ENCODE data around the gene IP6K1.

The IP6K1 gene

GRCh38 chr3:49747792-49748480 lies 38.4 kb downstream of the IP6K1 start:
- in situ Hi-C loops (cut with HindIII; ENCODE audit: low sequenced_read_pairs) = loop anchor here (25.0 kb wide), 1 partner anchor 114 kb away; the partner anchor contains the start of genes CAMKV and TRAIP
- H3K4me3 ChIP-seq (ENCODE audit: low read depth, low read length) = no peak overlapping the region
- peak; percentile 47 for DNase-seq (ENCODE audit: low read depth)
- TF ChIP-seq, protein P1, sequence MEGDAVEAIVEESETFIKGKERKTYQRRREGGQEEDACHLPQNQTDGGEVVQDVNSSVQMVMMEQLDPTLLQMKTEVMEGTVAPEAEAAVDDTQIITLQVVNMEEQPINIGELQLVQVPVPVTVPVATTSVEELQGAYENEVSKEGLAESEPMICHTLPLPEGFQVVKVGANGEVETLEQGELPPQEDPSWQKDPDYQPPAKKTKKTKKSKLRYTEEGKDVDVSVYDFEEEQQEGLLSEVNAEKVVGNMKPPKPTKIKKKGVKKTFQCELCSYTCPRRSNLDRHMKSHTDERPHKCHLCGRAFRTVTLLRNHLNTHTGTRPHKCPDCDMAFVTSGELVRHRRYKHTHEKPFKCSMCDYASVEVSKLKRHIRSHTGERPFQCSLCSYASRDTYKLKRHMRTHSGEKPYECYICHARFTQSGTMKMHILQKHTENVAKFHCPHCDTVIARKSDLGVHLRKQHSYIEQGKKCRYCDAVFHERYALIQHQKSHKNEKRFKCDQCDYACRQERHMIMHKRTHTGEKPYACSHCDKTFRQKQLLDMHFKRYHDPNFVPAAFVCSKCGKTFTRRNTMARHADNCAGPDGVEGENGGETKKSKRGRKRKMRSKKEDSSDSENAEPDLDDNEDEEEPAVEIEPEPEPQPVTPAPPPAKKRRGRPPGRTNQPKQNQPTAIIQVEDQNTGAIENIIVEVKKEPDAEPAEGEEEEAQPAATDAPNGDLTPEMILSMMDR (IDR thresholded peaks at IDR 0.05; ENCODE audit: low read depth, low read length, missing control alignments) = no peak

- in situ Hi-C loops (cut with HindIII; ENCODE audit: low sequenced_read_pairs) = loop anchor here (25.0 kb wide), 1 partner anchor 116 kb away; the partner anchor contains the start of genes CAMKV and TRAIP
- TF ChIP-seq, protein P1 (IDR thresholded peaks at IDR 0.05; ENCODE audit: low read depth, low read length, missing control alignments) = peak; percentile 21
- peak; percentile 94 for DNase-seq (ENCODE audit: low read depth)
- no peak overlapping the region for H3K4me3 ChIP-seq (ENCODE audit: low read depth, low read length)
Observed at GRCh38 chr3:49745986-49746385, 40.4 kb downstream of the IP6K1 start.

GRCh38 chr3:49740427-49740826 lies 45.9 kb downstream of the IP6K1 start:
- no peak overlapping the region for H3K4me3 ChIP-seq (ENCODE audit: low read depth, low read length)
- DNase-seq (ENCODE audit: low read depth) = no peak
- TF ChIP-seq, protein P1 (IDR thresholded peaks at IDR 0.05; ENCODE audit: low read depth, low read length, missing control alignments) = no peak
- in situ Hi-C loops (cut with HindIII; ENCODE audit: low sequenced_read_pairs) = loop anchor here (25.0 kb wide), 1 partner anchor 122 kb away; the partner anchor contains the start of genes CAMKV and TRAIP

DNA sequence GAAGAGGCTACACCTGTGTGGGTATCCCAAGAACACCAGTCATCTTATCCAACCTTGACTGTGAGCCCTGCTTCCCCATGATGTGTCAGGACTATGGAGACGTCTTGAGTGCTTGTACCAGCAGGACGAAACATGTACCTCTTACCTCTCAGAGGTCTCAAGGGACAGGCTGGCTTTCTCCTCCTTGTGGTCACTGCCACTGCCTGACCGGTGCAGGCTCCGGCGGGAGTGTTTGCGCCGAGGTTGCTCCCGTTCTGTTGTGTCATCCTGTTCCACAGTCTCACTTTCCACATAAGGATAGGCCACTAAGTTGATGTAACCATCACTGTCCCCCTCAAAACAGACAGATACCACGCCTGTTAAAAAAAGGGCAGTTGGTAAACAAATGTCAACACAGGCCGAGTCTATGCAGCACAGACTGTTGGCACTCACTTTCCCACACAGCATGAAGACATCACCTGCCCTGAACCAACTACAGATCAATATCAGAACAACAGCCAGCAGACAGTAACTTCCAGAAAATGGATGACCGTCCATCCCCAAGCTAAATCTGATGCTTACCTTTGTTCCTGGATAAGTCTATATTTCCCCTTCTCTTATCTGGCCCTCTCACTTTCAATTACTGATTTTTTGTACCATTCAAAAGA lies 48.2 kb downstream of the IP6K1 start:
- in situ Hi-C loops (cut with HindIII; ENCODE audit: low sequenced_read_pairs) = loop anchor here (25.0 kb wide), 1 partner anchor 124 kb away; the partner anchor contains the start of genes CAMKV and TRAIP
- no peak for DNase-seq (ENCODE audit: low read depth)
- TF ChIP-seq, protein P1 (IDR thresholded peaks at IDR 0.05; ENCODE audit: low read depth, low read length, missing control alignments) = no peak
- H3K4me3 ChIP-seq (ENCODE audit: low read depth, low read length) = no peak overlapping the region

GRCh38 chr3:49734752-49735151 lies 51.6 kb downstream of the IP6K1 start:
- DNase-seq (ENCODE audit: low read depth) = no peak
- TF ChIP-seq, protein P1 (IDR thresholded peaks at IDR 0.05; ENCODE audit: low read depth, low read length, missing control alignments) = no peak
- in situ Hi-C loops (cut with HindIII; ENCODE audit: low sequenced_read_pairs) = loop anchor here (25.0 kb wide), 1 partner anchor 128 kb away; the partner anchor contains the start of genes CAMKV and TRAIP
- H3K4me3 ChIP-seq (ENCODE audit: low read depth, low read length) = no peak overlapping the region

DNA sequence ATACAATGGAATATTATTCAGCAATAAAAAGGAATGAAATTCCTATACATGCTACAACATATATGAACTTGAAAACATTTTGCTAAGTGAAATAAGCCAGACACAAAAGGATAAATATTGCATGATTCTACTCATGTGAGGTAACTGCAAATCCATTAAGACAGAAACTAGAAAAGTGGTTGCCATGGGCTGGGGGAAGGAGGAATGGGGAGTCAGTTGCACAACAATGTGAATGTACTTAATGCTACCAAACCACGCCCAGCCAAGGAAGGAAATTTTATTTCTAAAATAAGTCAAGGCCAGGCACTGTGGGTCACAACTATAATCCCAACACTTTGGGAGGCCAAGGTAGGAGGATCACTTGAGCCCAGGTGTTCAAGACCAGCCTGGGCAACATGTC lies 52.8 kb downstream of the IP6K1 start:
- H3K4me3 ChIP-seq (ENCODE audit: low read depth, low read length) = no peak overlapping the region
- in situ Hi-C loops (cut with HindIII; ENCODE audit: low sequenced_read_pairs) = loop anchor here (25.0 kb wide), 1 partner anchor 129 kb away; the partner anchor contains the start of genes CAMKV and TRAIP
- no peak for DNase-seq (ENCODE audit: low read depth)
- TF ChIP-seq, protein P1 (IDR thresholded peaks at IDR 0.05; ENCODE audit: low read depth, low read length, missing control alignments) = no peak
